CD14-positive monocyte (primary cell): ENCODE data around the gene OXGR1. TPM values are rescaled to one million over a fixed set of nuclear protein-coding genes. Genes with fewer than 3 reads are reported as not detected.

Source experiments
- DNase-seq, 3 donors: peaks; one replicate each; pipeline ENCODE4 v3.0.0-alpha.2; 2011 to 2022
- H2AFZ ChIP-seq: 2 replicates; pipeline ENCODE4 v1.6.0; 2012; ENCODE audit warnings: mild to moderate bottlenecking, low read depth, low read length, inconsistent platforms; ENCODE audit not compliant: insufficient read depth, poor library complexity, severe bottlenecking
- H3K27ac ChIP-seq, 2 donors: 1 replicate in 1 of 2; 2 replicates in 1 of 2; pipeline ENCODE4 v1.5.1; 2012 to 2013; ENCODE audit warnings: low read length in 2 of 2, control low read depth in 1 of 2, inconsistent platforms in 1 of 2, low read depth in 1 of 2, mild to moderate bottlenecking in 1 of 2
- H3K27me3 ChIP-seq, 2 donors: one replicate each; pipeline versions ENCODE4 v1.6.0 to v1.6.1; 2011 to 2013; ENCODE audit warnings: low read length in 2 of 2; ENCODE audit not compliant: control insufficient read depth in 2 of 2, insufficient read depth in 2 of 2
- H3K36me3 ChIP-seq, 2 donors: replicated peaks in 1 of 2; 1 replicate in 1 of 2; 2 replicates in 1 of 2; pipeline versions ENCODE4 v1.5.1 to v1.6.1; 2012 to 2013; ENCODE audit warnings: low read length in 2 of 2, control low read depth in 1 of 2, inconsistent platforms in 1 of 2, mild to moderate bottlenecking in 1 of 2; ENCODE audit not compliant: insufficient read depth in 2 of 2, control insufficient read depth in 1 of 2
- H3K4me1 ChIP-seq, 2 donors: 1 replicate in 1 of 2; 2 replicates in 1 of 2; pipeline versions ENCODE4 v1.5.1 to v1.6.1; 2012 to 2013; ENCODE audit warnings: low read length in 2 of 2, control low read depth in 1 of 2, inconsistent platforms in 1 of 2, mild to moderate bottlenecking in 1 of 2, moderate library complexity in 1 of 2; ENCODE audit not compliant: insufficient read depth in 2 of 2, control insufficient read depth in 1 of 2
- H3K4me2 ChIP-seq: replicated peaks from 2 replicates; pipeline ENCODE3; 2012; ENCODE audit warnings: low read length, moderate library complexity, mild to moderate bottlenecking; ENCODE audit not compliant: poor library complexity, severe bottlenecking; ENCODE audit errors: extremely low read depth
- H3K4me3 ChIP-seq, 3 experiments: fragments of 200-600 bp in 1 of 3; sonication (generic) in 1 of 3; replicated peaks in 1 of 3; 1 replicate in 2 of 3; 2 replicates in 1 of 3; pipeline ENCODE4 v1.5.1; 2011 to 2013; ENCODE audit warnings: low read length in 3 of 3, mild to moderate bottlenecking in 3 of 3, control low read depth in 2 of 3, low read depth in 2 of 3, inconsistent platforms in 1 of 3, moderate library complexity in 1 of 3
- H3K79me2 ChIP-seq: 2 replicates; pipeline ENCODE4 v1.6.0; 2012; ENCODE audit warnings: mild to moderate bottlenecking, control low read depth, inconsistent platforms, low read length, moderate library complexity; ENCODE audit not compliant: insufficient read depth
- H3K9ac ChIP-seq: 2 replicates; pipeline ENCODE4 v1.6.0; 2017; ENCODE audit warnings: low read length, mild to moderate bottlenecking; ENCODE audit not compliant: insufficient read depth, poor library complexity, severe bottlenecking
- H3K9me3 ChIP-seq, 2 donors: replicated peaks in 1 of 2; 1 replicate in 1 of 2; 2 replicates in 1 of 2; pipeline versions ENCODE4 v1.5.1 to v1.6.1; 2012 to 2013; ENCODE audit warnings: low read length in 2 of 2, control low read depth in 1 of 2; ENCODE audit not compliant: control insufficient read depth in 1 of 2, insufficient read depth in 1 of 2
- H4K20me1 ChIP-seq: 2 replicates; pipeline ENCODE4 v1.6.0; 2012; ENCODE audit warnings: mild to moderate bottlenecking, low read length, control low read depth, moderate library complexity; ENCODE audit not compliant: insufficient read depth
- H3K27ac Mint-ChIP-seq, 7 donors: one replicate each; pipeline ENCODE4 v1.8.0; 2020; ENCODE audit warnings: mild to moderate bottlenecking in 7 of 7, mixed read lengths in 7 of 7, moderate library complexity in 6 of 7, inconsistent platforms in 2 of 7
- H3K27me3 Mint-ChIP-seq, 3 donors: one replicate each; pipeline ENCODE4 v1.8.0; 2021 to 2022; ENCODE audit warnings: low read depth in 3 of 3, mild to moderate bottlenecking in 3 of 3, mixed read lengths in 3 of 3, moderate library complexity in 3 of 3, inconsistent platforms in 1 of 3
- H3K36me3 Mint-ChIP-seq, 2 donors: one replicate each; pipeline ENCODE4 v1.8.0; 2020; ENCODE audit warnings: mixed read lengths in 2 of 2, inconsistent platforms in 1 of 2, mild to moderate bottlenecking in 1 of 2
- H3K4me1 Mint-ChIP-seq: one replicate; pipeline ENCODE4 v1.8.0; 2020; ENCODE audit warnings: mild to moderate bottlenecking, mixed read lengths
- H3K4me3 Mint-ChIP-seq, 2 donors: one replicate each; pipeline ENCODE4 v1.8.0; 2020; ENCODE audit warnings: mild to moderate bottlenecking in 2 of 2, mixed read lengths in 2 of 2, moderate library complexity in 1 of 2
- H3K9me3 Mint-ChIP-seq, 7 donors: one replicate each; pipeline ENCODE4 v1.8.0; 2020 to 2022; ENCODE audit warnings: mixed read lengths in 7 of 7, mild to moderate bottlenecking in 6 of 7, moderate library complexity in 6 of 7, inconsistent platforms in 2 of 7
- CTCF ChIP-seq: fragments of 200-600 bp; IDR thresholded peaks from one replicate; pipeline ENCODE4 v1.8.0; 2022; ENCODE audit warnings: antibody characterized with exemption, mild to moderate bottlenecking
- WGBS: methylation state at CpG from one replicate; pipeline ENCODE4 v1.1.5; 2013; ENCODE audit warnings: missing lambda C conversion rate; ENCODE audit not compliant: insufficient coverage; 5-methylcytosine and 5-hydroxymethylcytosine counted together
- intact Hi-C, 2 donors: fragments of 100-400 bp; cut with micrococcal nuclease; formaldehyde crosslinking; loops; one replicate each; pipeline versions ENCODE4 v1.15.0 to v1.15.1; 2023
- polyA plus RNA-seq, 3 donors: library from polyadenylated mRNA; depleted of rRNA in 1 of 3; unstranded in 2 of 3; stranded (reverse) in 1 of 3; fragments of 300-500 nt in 2 of 3; fragments of >200 nt in 1 of 3; fragmentation: Illumina TruSeq in 2 of 3; gene quantifications; 1 replicate in 2 of 3; 2 replicates in 1 of 3; pipeline ENCODE4 v1.2.3, GENCODE V29; 2012 to 2021

Gene OXGR1
- polyA plus RNA-seq, 3 donors: 0.22 to 0.27 TPM; not detected in 1

GRCh38 chr13:97019236-97019635 lies 25.0 kb upstream of the OXGR1 start:
- no peaks in the 10 kb centered on the region for H3K36me3 Mint-ChIP-seq
- peaks cover 27 to 59% (median 38%) of the 10 kb centered on the region in 3 donors for H3K27me3 Mint-ChIP-seq
- Histone ChIP-seq H3K36me3 (no peaks in the 10 kb centered on the region), H3K4me3 (no peak overlapping the region), H3K4me2 (no peak overlapping the region), H2AFZ (no peak overlapping the region), H3K9me3 (peaks cover 0 to 3% of the 10 kb centered on the region in 2 donors), H3K27me3 (peaks cover 43 to 64% of the 10 kb centered on the region in 2 donors), H3K79me2 (no peaks in the 10 kb centered on the region), H4K20me1 (no peaks in the 10 kb centered on the region), H3K27ac (no peak overlapping the region), H3K4me1 (peaks cover 4 to 9% of the 10 kb centered on the region in 2 donors), H3K9ac (no peak overlapping the region)
- DNase-seq: no peak
- peaks cover 2 to 11% (median 3%) of the 10 kb centered on the region in 7 donors for H3K9me3 Mint-ChIP-seq
- H3K27ac Mint-ChIP-seq: no peak overlapping the region
- WGBS: no CpG with 5 or more reads among the region's 1 CpG
- peaks cover 8% of the 10 kb centered on the region for H3K4me1 Mint-ChIP-seq
- intact Hi-C loops: no loop called here
- TF ChIP-seq CTCF: no peak
- no peak overlapping the region for H3K4me3 Mint-ChIP-seq

GRCh38 chr13:97018029-97018819 lies 23.9 kb upstream of the OXGR1 start:
- Histone ChIP-seq H3K27ac (no peak overlapping the region), H3K27me3 (peaks cover 47 to 71% of the 10 kb centered on the region in 2 donors), H3K4me3 (no peak overlapping the region), H3K9ac (no peak overlapping the region), H2AFZ (no peak overlapping the region), H3K36me3 (no peaks in the 10 kb centered on the region), H4K20me1 (no peaks in the 10 kb centered on the region), H3K79me2 (no peaks in the 10 kb centered on the region), H3K9me3 (peaks cover 0 to 4% of the 10 kb centered on the region in 2 donors), H3K4me1 (peaks cover 4 to 9% of the 10 kb centered on the region in 2 donors), H3K4me2 (no peak overlapping the region)
- Mint-ChIP-seq H3K27ac (no peak overlapping the region), H3K27me3 (peaks cover 31 to 62% (median 38%) of the 10 kb centered on the region in 3 donors), H3K4me3 (no peak overlapping the region), H3K4me1 (peaks cover 8% of the 10 kb centered on the region), H3K36me3 (no peaks in the 10 kb centered on the region), H3K9me3 (peaks cover 4 to 14% (median 8%) of the 10 kb centered on the region in 7 donors)
- peak; percentile 38 to 55 (median 48) for DNase-seq
- 55% methylated on average over 7 of the region's 13 CpGs for WGBS
- intact Hi-C loops: no loop called here
- peak; percentile 89 for TF ChIP-seq CTCF
